Epidermal melanocyte (primary cell): Measurements from ENCODE around the gene TATDN2.

Source experiments
- DNase-seq: peaks from one replicate; pipeline ENCODE4 v3.0.0; 2011; ENCODE audit warnings: low spot score; ENCODE audit not compliant: insufficient read length

The TATDN2 gene, protein sequence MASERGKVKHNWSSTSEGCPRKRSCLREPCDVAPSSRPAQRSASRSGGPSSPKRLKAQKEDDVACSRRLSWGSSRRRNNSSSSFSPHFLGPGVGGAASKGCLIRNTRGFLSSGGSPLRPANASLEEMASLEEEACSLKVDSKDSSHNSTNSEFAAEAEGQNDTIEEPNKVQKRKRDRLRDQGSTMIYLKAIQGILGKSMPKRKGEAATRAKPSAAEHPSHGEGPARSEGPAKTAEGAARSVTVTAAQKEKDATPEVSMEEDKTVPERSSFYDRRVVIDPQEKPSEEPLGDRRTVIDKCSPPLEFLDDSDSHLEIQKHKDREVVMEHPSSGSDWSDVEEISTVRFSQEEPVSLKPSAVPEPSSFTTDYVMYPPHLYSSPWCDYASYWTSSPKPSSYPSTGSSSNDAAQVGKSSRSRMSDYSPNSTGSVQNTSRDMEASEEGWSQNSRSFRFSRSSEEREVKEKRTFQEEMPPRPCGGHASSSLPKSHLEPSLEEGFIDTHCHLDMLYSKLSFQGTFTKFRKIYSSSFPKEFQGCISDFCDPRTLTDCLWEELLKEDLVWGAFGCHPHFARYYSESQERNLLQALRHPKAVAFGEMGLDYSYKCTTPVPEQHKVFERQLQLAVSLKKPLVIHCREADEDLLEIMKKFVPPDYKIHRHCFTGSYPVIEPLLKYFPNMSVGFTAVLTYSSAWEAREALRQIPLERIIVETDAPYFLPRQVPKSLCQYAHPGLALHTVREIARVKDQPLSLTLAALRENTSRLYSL

DNA sequence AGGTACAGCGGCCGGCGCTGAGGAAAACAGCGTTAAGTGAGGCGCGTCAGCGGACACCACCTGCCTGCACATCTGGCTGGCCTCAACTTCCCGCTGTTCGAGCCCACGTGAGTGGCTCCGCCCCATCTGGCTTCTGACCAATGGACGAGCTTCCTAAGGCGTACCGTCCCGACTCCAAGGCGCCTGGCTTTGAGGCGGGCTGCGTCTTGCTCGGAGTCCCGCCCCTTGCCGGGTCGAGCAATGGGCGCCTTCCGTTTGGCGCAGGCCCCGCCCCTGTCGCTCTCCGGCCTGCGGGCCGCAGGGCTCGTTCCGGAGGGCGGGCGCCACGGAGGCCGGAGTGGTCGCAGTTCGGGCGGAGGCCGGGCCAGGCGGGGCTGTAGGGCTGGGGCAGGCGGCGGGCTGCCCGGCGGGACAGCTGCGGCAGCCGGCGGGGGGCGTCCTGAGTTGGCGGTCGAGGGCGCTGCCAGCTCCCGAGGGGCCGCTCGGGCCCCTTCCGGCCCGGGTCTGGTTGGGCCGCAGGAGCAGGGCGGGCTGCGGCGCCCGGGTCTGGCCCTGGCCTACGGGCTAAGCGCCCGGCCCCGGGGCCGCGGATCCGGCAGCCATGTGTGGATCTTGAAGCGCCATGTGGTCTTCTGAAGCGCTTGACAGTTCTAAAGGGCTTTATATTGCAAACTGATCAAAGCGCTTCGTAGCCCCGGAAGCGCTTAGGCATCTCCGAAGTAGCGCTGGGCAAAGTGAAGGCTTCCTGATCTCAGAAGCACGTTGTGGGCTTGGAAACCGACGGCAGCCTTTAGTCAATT, at the start of gene TATDN2:
Gene TATDN2, plus strand, starts transcription at position 276 of the 800 bp plus-strand sequence. CDS start 742 bp downstream, outside the sequence.
- peak; percentile 97 for DNase-seq

DNA sequence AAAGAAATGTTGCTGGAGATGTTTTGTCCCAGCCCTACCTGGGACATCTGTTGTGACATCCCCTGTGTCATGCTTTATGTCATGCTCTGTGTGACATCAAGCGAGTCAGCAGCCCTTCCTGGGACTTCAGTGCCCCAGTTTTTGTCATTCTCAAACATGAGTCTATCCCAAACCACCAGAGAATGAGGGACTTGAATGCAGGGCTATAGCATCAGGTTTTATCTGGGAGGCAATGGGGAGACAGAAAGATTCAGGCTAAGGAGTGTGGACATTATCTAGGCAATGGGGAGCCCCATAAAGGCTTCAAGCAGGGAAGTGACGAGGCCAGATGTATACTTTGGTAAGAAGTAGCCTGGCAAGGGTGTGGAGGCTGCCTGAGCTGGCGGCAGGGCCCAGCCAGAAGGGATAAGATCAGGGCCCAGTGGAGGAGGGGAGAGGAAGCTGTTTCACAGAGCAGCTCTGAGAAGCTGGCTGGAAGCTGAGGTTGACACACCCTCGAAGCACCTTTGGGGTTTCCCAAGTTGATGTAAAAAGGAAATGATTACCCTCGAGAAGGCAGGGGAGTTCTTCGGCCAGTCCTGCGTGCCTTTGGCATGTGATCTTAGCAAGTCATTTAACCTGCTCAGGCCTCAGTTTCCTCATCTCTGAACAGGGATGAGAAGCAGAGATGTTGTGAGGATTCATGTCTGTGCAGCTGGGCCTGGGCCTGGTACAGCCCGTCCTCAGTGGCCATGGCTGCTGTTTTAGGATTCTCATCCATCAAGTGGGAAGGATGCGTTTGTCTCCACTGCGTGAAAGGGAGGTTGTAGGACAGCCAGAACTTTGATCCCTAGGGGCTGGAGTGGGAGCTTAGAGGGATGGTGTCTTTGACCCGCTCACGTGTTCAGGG, 49.3 kb upstream of the TATDN2 start:
- DNase-seq: no peak

DNA sequence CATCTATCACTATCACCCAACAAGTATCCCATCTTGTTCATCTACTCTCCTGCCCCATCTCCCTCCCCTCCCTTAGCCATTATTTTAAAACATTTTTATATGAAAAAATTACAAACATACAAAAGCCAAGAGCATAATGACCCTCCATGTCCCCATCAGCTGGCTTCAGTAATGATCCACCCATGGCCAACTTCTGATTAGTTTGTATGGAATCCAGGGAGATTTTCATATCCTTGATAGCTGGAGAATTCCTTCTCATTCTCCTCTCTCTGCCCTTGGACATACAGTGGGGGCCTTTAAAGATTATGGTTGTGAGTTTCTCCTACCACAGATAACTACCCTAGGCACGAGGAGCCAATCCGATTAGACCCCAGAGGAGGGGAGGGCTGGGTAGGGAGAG, 43.3 kb upstream of the TATDN2 start:
- DNase-seq: no peak

DNA sequence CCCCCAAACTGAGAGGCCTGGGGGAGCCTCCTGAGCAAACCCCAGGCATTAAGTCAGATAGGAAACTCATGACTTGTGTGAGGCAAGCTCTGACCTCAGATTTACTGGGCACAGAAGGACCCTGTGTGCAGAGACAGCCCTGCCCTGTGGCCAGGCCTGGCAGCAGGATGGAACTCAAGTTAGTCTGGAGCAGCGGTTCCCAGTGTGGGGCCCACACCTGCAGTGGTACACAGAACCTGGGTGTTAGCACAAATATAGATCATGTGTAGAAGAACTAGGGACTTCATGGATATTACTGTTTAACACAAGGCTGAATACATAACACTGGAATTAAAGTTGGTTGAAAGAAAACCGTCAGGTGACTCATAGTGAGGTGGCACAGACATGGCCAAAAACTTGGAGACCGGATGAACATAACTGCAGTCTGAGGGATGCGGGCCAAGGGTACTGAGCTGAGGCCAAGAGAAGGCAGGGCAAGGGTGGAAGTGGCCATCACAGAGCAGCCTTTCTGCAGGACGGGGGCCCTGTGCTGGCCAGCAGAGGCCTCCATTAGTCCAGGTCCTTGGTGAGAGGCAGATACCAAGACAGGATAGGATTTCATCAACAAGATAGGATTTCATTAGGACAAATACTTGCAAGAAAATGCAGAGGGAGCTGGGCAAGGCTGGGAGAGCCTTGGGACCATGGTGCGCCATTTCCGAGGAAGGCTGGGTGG, 42.7 kb upstream of the TATDN2 start:
- DNase-seq: no peak

DNA sequence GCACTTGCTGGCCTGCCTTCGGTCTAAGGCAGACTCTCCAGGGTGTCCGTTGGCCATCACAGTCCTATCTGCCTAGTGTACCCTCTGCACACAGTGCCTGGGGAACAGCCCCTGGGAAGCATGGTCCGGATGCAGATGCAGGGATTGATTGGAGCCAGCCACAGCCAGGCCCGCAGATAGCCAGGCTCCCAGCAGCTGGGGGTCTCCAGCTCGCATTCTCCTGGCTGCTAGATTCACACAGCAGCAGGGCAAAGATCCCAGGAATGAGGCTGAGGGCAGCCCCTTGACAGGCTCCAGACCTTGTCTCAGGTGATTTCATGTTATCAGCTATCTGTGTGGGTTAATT, 42.1 kb upstream of the TATDN2 start:
- DNase-seq: no peak

DNA sequence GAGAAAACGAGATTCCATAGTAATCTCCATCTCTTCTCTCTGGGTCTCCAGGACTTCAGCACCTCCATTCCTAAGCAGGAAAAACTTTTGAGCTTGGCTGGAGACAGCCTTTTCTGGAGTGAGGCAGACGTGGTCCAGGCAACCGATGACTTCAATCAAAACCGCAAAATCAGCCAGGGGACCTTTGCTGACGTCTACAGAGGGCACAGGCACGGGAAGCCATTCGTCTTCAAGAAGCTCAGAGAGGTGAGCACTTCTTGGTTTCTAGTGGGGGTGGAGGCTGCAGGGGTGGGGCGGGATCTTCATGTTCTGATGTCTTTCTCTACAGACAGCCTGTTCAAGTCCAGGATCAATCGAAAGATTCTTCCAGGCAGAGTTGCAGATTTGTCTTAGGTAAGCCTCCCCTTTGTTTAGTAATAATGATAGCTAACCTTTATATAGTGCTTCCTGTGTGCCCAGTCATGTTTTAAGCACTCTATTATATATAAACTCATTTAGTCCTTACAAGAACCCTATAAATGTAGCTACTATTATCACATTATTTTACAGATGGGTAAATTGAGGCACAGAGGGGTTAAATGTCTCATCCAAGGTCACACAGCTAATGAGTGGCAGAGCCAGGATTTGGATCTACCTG, 35.0 kb upstream of the TATDN2 start:
- no peak for DNase-seq

DNA sequence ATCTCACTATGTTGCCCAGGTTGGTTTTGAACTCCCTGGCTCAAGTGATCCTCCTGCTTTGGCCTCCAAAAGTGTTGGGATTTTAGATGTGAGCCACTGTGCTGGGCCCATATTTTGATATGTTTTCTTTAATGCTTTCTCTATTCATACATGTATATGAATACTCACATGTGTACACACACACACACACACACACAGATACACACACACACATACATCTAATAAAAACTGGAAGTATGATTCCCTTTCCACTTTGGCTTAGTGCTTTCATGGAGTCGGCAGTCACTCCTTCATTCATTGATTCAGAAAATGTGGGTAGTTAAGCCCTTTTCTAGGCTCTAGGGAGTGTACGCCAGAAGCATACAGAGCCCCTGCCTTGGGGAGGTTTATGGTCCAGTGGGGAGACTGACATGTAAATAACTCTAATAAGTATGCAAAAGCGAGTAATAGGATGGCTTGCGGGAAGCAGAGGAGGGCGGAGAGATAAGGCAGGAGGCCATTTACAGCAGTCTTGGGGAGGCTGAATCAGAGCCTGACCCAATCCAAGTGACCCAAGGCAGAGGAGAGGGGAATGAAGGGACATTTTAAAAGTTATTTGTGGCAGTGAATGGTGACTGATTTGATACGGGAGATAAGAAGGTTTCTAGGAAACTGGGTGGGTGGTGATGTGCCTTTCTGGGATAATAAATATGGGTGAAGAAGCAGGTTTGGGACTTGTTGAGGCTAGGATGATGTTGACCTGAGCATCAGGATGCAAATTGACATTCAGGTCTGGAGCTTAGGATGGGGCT, 32.5 kb upstream of the TATDN2 start:
- DNase-seq: no peak

DNA sequence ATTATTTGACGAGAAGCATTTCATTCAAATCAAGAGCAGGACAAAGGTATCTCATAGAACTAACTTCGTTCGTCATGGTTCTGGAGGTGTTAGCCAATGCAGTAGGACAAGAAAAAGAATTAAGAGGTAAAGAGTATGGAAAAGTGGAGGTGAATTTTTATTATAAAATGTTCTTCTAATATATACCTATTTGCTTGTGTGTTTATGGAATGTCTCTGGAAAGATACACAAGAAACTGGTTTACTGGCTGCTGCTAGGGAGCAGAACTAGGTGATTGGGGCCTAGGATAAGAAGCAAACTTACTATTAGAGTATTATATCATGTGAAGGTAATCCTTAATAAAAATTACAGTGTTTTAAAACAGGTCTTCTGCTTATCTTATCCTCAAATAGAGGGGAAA, 30.9 kb upstream of the TATDN2 start:
- no peak for DNase-seq

DNA sequence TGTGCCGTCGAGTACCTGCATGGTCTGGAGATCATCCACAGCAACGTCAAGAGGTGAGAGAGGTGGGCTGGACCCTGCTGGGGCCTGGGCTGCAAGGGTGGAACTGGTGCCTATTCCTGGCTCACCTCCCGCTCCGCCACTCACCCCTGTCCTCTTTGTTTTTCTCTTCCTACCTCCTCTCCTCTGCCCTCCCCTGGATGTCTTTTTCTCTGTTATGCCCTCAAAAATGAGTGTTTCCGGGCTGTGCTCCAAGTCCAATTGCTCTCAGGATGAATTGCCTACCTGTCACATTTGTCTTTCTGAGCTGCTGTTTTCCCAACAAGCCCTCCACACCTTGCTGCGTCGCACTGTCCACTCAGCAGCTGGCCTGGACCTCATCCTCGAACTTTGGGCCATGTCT, 28.5 kb upstream of the TATDN2 start:
- no peak for DNase-seq

DNA sequence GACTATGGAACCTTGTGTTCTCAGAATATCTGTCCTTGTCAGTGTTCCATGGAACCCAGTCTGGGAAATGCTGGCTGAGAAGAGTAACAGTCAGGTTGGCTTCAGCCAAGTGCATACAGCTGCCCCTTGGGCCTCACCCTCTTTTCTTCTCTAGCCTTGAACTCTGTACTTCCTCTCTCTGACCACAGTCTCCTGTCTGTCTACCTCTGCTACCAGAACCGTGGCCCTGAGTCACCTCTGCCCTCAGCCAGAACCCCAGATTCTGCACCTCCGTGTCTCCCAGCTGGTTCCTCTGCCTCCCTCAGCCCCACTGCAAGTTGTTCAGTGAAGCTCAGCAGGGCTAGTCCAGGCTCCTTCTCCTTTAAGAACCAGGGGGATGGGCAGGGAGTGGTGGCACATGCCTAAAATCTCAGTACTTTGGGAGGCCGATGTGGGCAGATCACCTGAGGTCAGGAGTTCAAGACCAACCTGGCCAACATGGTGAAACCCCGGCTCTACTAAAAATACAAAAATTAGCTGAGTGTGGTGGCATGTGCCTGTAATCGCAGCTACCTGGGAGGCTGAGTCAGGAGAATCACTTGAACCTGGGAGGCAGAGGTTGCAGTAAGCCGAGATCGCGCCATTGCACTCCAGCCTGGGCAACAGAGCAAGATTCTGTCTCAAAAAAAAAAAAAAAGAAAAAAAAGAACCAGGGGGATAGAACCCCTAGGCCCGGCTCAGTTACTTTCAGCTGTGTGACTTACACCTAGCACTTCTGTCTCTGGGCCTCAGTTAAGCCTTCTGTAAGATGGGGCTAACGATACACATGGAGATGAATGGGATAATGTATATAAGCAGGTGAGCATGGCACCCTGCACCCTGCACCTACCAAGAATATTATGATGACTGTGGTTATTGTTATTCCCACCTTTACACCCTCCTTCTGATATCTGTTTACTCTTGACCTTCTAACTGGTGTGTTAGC, 24.3 kb upstream of the TATDN2 start:
- DNase-seq: no peak

DNA sequence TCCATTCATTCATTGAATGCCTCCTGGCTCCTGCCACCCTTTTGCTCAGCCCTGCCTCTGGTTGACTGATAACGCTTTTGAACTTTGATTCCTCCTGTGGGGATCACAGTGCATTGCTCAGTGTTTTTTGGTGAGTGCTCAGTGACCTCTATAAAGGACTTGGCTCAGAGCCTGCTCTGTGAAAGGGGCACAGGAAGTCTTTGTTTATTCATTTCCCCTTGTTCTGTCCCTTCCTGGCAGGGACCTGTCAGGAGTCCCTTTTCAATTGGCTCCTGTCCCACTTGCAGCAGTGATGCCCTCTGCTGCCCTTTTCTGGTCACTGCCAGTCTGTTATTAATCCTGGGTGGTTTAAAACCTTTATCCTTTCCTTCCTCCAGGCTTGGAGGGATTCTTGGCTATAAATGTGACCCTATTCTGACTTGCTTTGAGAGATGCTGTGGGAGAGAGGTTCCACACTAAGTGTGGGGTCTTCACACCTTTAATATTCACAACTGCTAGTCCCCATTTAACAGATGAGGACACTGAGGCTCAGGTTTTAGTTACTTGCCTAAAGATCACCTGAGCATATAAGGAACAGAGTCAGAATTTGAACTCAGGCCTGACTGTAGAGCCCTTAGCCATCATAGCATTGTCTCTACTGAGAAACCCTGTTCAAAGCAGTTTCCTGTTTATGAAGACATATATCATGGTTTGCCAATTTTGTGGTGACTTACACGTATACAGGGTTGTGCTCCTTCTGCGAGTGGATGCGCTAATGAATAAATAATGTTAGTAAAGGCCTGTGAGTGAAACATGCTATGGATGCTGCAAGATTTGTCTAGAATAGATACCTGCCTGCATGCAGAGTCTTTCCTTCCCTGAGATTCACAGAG, 23.2 kb upstream of the TATDN2 start:
- peak; percentile 70 for DNase-seq

DNA sequence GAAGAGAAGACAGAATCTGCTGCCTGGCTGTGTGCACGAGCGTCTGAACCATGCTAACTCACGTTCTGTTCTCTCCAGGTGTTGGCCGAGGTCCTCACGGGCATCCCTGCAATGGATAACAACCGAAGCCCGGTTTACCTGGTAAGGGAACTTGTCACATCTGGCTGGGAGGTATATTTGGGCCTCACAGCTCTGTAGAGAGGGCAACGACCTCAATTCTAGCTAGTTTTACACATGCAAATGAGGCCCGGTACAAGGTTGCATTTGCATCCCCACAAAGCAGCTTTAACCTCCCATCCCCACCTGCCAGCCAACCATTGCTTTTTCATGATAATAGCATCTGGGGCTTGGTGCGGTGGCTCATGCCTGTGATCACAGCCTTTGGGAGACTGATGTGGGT, 22.0 kb upstream of the TATDN2 start:
- DNase-seq: no peak

DNA sequence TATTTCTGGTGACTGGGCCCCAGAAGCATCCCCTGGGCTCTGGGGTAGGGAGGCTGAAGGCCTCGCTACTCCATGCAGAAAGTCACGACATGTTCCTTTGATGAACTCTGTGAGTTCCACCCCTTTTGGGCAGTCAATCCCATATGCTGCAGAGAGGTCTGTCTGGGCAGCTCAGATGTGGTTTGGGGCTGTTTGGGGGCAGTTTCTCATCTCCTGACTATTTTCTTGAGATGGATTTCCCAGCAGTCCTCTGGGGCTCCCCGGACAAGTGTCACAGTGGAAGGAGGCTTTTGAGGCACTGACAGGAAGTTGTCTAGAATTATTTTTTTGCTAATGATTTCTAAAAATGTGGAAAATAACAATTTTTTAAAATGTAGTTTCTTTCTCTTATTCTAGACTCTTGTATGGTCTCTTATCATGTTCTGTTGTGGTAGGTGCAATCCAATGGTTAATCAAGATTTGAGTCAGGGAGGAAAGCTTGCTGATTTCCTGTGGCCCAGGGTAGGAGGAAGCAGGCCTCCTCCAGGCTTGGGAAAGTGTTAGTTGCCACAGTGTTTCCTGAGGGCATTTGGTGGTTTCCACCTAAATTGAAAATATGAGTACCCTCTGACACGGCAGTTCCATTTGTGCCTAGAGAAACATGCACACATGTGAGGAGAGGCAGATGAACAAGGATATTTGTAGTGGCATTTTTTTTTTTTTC, 19.9 kb upstream of the TATDN2 start:
- no peak for DNase-seq

DNA sequence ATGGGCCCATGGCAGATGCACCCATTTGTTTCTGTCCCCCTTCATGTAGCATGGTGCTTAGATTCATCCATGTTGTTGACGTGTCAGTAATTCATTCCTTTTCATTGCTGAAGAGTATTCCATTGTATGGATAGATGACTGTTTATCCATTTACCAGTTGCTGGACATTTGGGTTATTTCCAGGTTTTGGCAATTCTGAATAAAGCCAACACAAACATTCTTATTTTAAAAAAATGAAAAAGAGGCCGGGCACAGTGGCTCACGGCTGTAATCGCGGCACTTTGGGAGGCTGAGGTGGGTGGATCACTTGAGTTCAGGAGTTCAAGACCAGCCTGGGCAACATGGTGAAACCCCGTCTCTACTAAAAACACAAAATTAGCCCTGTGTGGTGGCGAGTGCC, 18.7 kb upstream of the TATDN2 start:
- no peak for DNase-seq

DNA sequence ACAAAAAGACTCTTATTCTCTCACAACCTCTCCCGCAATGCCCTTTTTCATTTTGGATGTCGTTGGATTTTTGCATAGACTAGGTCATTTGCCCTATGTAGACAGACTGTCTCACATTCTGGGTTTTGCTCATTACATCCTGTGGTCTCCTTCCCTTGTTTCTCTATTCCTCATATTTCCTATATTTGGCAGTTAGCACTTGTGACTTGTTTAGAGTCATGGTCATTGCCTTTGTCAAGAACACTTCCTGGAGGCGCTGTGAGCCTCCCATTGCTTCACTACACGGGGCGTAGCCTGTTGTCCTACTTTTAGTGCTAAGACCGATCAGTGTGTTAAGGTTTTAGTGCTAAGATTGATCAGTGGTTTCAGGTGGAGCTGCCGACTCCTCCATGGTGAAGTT, 16.1 kb upstream of the TATDN2 start:
- no peak for DNase-seq

DNA sequence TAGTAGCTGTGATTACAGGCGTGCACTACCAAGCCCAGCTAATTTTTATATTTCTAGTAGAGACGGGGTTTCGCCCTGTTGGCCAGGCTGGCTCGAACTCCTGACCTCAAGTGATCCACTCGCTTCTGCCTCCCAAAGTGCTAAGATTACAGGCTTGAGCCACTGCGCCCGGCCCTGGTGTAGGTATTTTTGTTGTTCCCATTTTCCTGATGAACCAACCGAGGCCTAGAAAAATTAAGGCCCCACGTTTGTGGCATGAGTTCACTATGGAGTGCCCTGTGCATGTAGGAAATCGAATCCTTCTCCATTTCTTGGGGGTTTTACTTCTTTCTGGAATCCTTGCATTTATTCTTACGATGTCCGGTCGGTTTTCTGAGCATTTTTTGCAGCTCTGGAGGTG, 14.3 kb upstream of the TATDN2 start:
- DNase-seq: no peak
